Measurements from ENCODE around the gene KIAA1191. TPM values are rescaled to one million over a fixed set of nuclear protein-coding genes. Genes with fewer than 3 reads are reported as not detected.

Gene KIAA1191
- total and polyA plus RNA-seq, 2 of the 8 experiments (the other 6 are each of a cell fraction or from before 2014, with no cell fraction given): 86.4 to 88.0 TPM

DNA sequence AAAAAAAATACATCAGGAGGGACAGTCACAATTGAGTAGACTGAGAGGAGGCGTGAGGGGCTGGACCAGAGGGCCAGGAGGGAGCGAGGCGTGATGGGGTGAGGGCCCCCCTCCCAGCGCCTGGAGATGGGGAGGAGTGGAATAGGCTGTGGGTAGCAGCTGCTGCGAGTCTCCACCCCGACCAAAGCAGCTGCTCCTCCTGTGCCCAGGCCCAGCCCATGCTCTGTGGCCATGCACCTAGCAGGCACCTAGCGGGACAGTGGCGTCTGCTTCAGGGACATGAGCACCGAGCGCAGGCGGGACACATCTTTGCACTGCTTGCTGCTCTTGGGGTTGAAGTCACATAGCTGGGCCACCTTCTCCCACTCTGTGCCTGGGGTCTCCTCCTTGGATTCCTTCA, 31.0 kb upstream of the KIAA1191 start:
- Histone ChIP-seq H3K4me2 (ENCODE audit: insufficient read depth in 1 of 2, low read depth in 2 of 2, low read length in 2 of 2) (no peak overlapping the region), H3K79me2 (ENCODE audit: control insufficient read depth in 1 of 2, insufficient read depth in 2 of 2, low read length in 2 of 2) (peaks cover 0 to 7% of the 10 kb centered on the region in 2 experiments; a peak in 3 of 4 replicates), H3K23me2 (ENCODE audit: low read depth, low read length) (peaks cover 7% of the 10 kb centered on the region; the same call in 1 of the 2 replicates), H3K79me1 (ENCODE audit: low read depth, low read length) (peaks cover 3% of the 10 kb centered on the region; the same call in 1 of the 2 replicates), H2BK20ac (ENCODE audit: low read length) (no peak overlapping the region), H4K5ac (ENCODE audit: insufficient read length, low read depth, low read length) (no peak overlapping the region), H4K20me1 (replicated peaks in 1 of 2; ENCODE audit: control insufficient read depth in 1 of 2, insufficient read depth in 2 of 2, low read length in 2 of 2) (peaks cover 0 to 1% of the 10 kb centered on the region in 2 experiments), H2BK12ac (ENCODE audit: low read depth, low read length) (no peak overlapping the region), H2BK15ac (ENCODE audit: low read length) (no peak overlapping the region), H3K9ac (replicated peaks in 1 of 4; ENCODE audit: extremely low read depth in 1 of 4, low read depth in 3 of 4, low read length in 3 of 4) (no peak overlapping the region), H3K27me3 (replicated peaks in 1 of 4; ENCODE audit: control insufficient read depth in 3 of 4, extremely low read depth in 1 of 4, insufficient read depth in 3 of 4, low read length in 3 of 4) (no peaks in the 10 kb centered on the region), H4K91ac (replicated peaks; ENCODE audit: insufficient read length, low read length) (no peak overlapping the region), H3K4me3 (ENCODE audit: extremely low read depth in 1 of 4, insufficient read depth in 2 of 4, low read depth in 3 of 4, low read length in 4 of 4) (no peak overlapping the region), H2BK120ac (replicated peaks; ENCODE audit: low read depth, low read length) (no peak overlapping the region), H3K4ac (replicated peaks; ENCODE audit: insufficient read length, low read depth, low read length) (no peak overlapping the region), H2AK5ac (ENCODE audit: low read depth, low read length) (no peak overlapping the region), H3K23ac (ENCODE audit: insufficient read length) (no peak overlapping the region), H2BK5ac (ENCODE audit: low read depth, low read length) (no peak overlapping the region), H3K27ac (ENCODE audit: low read depth, low read length) (no peak overlapping the region), H2AFZ (ENCODE audit: low read length) (no peak overlapping the region), H3K36me3 (ENCODE audit: control insufficient read depth in 2 of 4, insufficient read depth in 4 of 4, low read length in 3 of 4) (no peaks in the 10 kb centered on the region; a peak in 1 of 8 replicates), H4K8ac (ENCODE audit: extremely low read depth, insufficient read depth, low read length) (no peak overlapping the region; the same call in 1 of the 2 replicates), H3K9me3 (ENCODE audit: insufficient read depth in 2 of 2, low read depth in 1 of 2, low read length in 1 of 2) (no peaks in the 10 kb centered on the region), H3K14ac (ENCODE audit: insufficient read length) (no peak overlapping the region), H3K56ac (replicated peaks; ENCODE audit: insufficient read length, low read depth, low read length) (no peak overlapping the region), H3K4me1 (replicated peaks in 1 of 4; ENCODE audit: control insufficient read depth in 3 of 4, insufficient read depth in 4 of 4, low read length in 3 of 4) (no peaks in the 10 kb centered on the region; a peak in 1 of 7 replicates), H3K18ac (ENCODE audit: extremely low read depth, low read length) (no peak overlapping the region)
- FAIRE-seq (no peak), DNase-seq (ENCODE audit: low read depth in 1 of 2, low spot score in 2 of 2) (no peak)
- whole genome bisulfite sequencing, 2 experiments (ENCODE audit: extremely low coverage in 1 of 2, insufficient coverage in 1 of 2, insufficient read length in 1 of 2, insufficient replicate concordance in 2 of 2, low coverage in 1 of 2, low lambda C conversion rate in 2 of 2, missing lambda C conversion rate in 1 of 2): 97% methylated on average over 11 of the region's 11 CpGs; no CpG with 5 or more reads in 1 of the 2 experiments
- ChIA-PET CTCF (ENCODE audit: partially characterized antibody) (interaction anchor here (0.6 to 7.9 kb wide), 6 partner anchors 8 to 180 kb away, joined by 3 to 83 read pairs (median 4); partner anchors contain the start of gene FAF2), POLR2A (ENCODE audit: partially characterized antibody) (interaction anchor here (1.2 to 10.2 kb wide), 4 partner anchors 13 to 145 kb away, joined by 3 to 57 read pairs (median 7); partner anchors contain the start of genes KIAA1191 and RNF44)
- TF ChIP-seq MAFK (IDR thresholded peaks at IDR 0.05; ENCODE audit: low read depth, low read length) (no peak), FOSL1 (IDR thresholded peaks at IDR 0.05; ENCODE audit: insufficient read depth, low read depth, low read length) (no peak), SUZ12 (IDR thresholded peaks at IDR 0.05; ENCODE audit: low read length) (no peak), JUND (IDR thresholded peaks at IDR 0.05; ENCODE audit: low read length) (no peak), POLR2A (IDR thresholded peaks at IDR 0.05; ENCODE audit: control extremely low read depth in 1 of 2, low read depth in 2 of 2, low read length in 2 of 2) (no peak), BCL11A (IDR thresholded peaks at IDR 0.05; ENCODE audit: low read depth in 2 of 2, low read length in 2 of 2) (no peak), HDAC6 (IDR thresholded peaks at IDR 0.05; ENCODE audit: low read depth, low read length) (no peak), SP1 (IDR thresholded peaks at IDR 0.05; ENCODE audit: low read depth, low read length) (no peak), EZH2 (IDR thresholded peaks at IDR 0.05; ENCODE audit: low read depth, low read length, severe bottlenecking) (no peak), SIN3A (conservative IDR thresholded peaks at IDR 0.05 in 1 of 2, IDR thresholded peaks at IDR 0.05 in 1 of 2; ENCODE audit: low read depth in 1 of 2, low read length in 2 of 2) (no peak), EGR1 (IDR thresholded peaks at IDR 0.05; ENCODE audit: borderline replicate concordance, low read depth, low read length) (no peak), POU5F1 (IDR thresholded peaks at IDR 0.05; ENCODE audit: low read depth, low read length) (no peak), NANOG (IDR thresholded peaks at IDR 0.05; ENCODE audit: insufficient read depth, low read depth, low read length, poor library complexity, severe bottlenecking) (no peak), SRF (IDR thresholded peaks at IDR 0.05; ENCODE audit: low read depth, low read length) (no peak), TBP (IDR thresholded peaks at IDR 0.05; ENCODE audit: low read depth, low read length) (no peak)
